ENCODE data around the gene BAIAP3. TPM values are rescaled to one million over a fixed set of nuclear protein-coding genes. Genes with fewer than 3 reads are reported as not detected.

BAIAP3 gene
- total RNA-seq, 1 experiment from 2014 or later = 44.7 TPM

GRCh38 chr16:1367486-1368174 is 34.2 kb downstream of the BAIAP3 start:
- RAD21 ChIA-PET (ENCODE audit: low non-redundant PET in 1 of 2, low total read pairs in 2 of 2, uncharacterized antibody in 2 of 2, unreplicated experiment in 2 of 2) = interaction anchor here in 1 of 2 experiments (0.7 kb wide), 1 partner anchor 145 kb away, joined by 3 read pairs; no protein-coding TSS in a partner anchor
- H3K9ac ChIP-seq (ENCODE audit: low read length) = no peak overlapping the region
- no peaks in the 10 kb centered on the region for H3K9me3 ChIP-seq (ENCODE audit: control insufficient read depth in 1 of 2, insufficient read depth in 1 of 2, low read depth in 1 of 2, low read length in 2 of 2)
- peaks cover 11% of the 10 kb centered on the region for H3K79me2 ChIP-seq (ENCODE audit: insufficient read depth, low read length)
- ATAC-seq = no peak
- no peaks in the 10 kb centered on the region for H3K27me3 ChIP-seq (ENCODE audit: insufficient read depth, low read length)
- no TSS peak for BruUV-seq (replicated peaks)
- CTCF ChIA-PET = no interaction called here
- no peak for DNase-seq (ENCODE audit: low read depth, low spot score)
- H3K9me2 ChIP-seq (ENCODE audit: insufficient read depth) = no peaks in the 10 kb centered on the region
- TF ChIP-seq SRF (IDR thresholded peaks at IDR 0.05; ENCODE audit: low read depth) (no peak), MAX (IDR thresholded peaks at IDR 0.05) (no peak), REST (IDR thresholded peaks at IDR 0.05; ENCODE audit: low read depth) (no peak), CBX3 (IDR thresholded peaks at IDR 0.05; ENCODE audit: low read depth) (no peak), TCF7L2 (IDR thresholded peaks at IDR 0.05; ENCODE audit: borderline replicate concordance, extremely low read depth, insufficient read depth, insufficient read length) (no peak), POLR2AphosphoS5 (IDR thresholded peaks at IDR 0.05; ENCODE audit: low read depth, low read length) (no peak), EZH2 (IDR thresholded peaks at IDR 0.05) (no peak), ZNF274 (IDR thresholded peaks at IDR 0.05; ENCODE audit: low read depth, low read length) (no peak), ATF3 (IDR thresholded peaks at IDR 0.05) (no peak), POLR2A (IDR thresholded peaks at IDR 0.05; ENCODE audit: borderline replicate concordance, extremely low read depth, insufficient read depth, insufficient read length) (no peak), YY1 (IDR thresholded peaks at IDR 0.05; ENCODE audit: extremely low read depth, insufficient replicate concordance, low read depth, low read length) (no peak), EGR1 (IDR thresholded peaks at IDR 0.05; ENCODE audit: low read depth) (no peak), ZFX (IDR thresholded peaks at IDR 0.05) (no peak)
- TF ChIP-seq, protein P1, sequence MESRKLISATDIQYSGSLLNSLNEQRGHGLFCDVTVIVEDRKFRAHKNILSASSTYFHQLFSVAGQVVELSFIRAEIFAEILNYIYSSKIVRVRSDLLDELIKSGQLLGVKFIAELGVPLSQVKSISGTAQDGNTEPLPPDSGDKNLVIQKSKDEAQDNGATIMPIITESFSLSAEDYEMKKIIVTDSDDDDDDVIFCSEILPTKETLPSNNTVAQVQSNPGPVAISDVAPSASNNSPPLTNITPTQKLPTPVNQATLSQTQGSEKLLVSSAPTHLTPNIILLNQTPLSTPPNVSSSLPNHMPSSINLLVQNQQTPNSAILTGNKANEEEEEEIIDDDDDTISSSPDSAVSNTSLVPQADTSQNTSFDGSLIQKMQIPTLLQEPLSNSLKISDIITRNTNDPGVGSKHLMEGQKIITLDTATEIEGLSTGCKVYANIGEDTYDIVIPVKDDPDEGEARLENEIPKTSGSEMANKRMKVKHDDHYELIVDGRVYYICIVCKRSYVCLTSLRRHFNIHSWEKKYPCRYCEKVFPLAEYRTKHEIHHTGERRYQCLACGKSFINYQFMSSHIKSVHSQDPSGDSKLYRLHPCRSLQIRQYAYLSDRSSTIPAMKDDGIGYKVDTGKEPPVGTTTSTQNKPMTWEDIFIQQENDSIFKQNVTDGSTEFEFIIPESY (IDR thresholded peaks at IDR 0.05; ENCODE audit: extremely low read depth, insufficient replicate concordance, low read length) = no peak
- no peak overlapping the region for H2AFZ ChIP-seq (ENCODE audit: low read depth, low read length, poor library complexity, severe bottlenecking)
- peaks cover 21 to 30% of the 10 kb centered on the region in 2 experiments for H3K36me3 ChIP-seq (ENCODE audit: control insufficient read depth in 1 of 2, insufficient read depth in 2 of 2, low read length in 2 of 2)
- intact Hi-C loops (cut with micrococcal nuclease) = loop anchor here (10.0 kb wide), 1 partner anchor 47 kb away; the partner anchor contains the start of gene UNKL
- H3K4me2 ChIP-seq (ENCODE audit: low read length) = no peak overlapping the region
- H3K27ac ChIP-seq (ENCODE audit: low read depth, low read length) = no peak overlapping the region
- POLR2A ChIA-PET = interaction anchor here (0.7 kb wide), 1 partner anchor 365 kb away, joined by 4 read pairs; no protein-coding TSS in a partner anchor
- peaks cover 0 to 7% of the 10 kb centered on the region in 2 experiments; a peak in 1 of 4 replicates for H3K4me1 ChIP-seq (ENCODE audit: control insufficient read depth in 1 of 2, insufficient read depth in 2 of 2, low read length in 2 of 2)
- no peak overlapping the region for H3K4me3 ChIP-seq (replicated peaks in 1 of 2; ENCODE audit: low read depth in 1 of 2, low read length in 2 of 2)
- peaks cover 3% of the 10 kb centered on the region; the same call in 1 of the 2 replicates for H4K20me1 ChIP-seq (ENCODE audit: insufficient read depth)
